HG02763 (cell line): ENCODE measurements around the gene MMP28.

Experiments
- ATAC-seq: cut with Tn5 transposase; IDR thresholded peaks from one replicate; pipeline ENCODE4 v1.9.1; 2021; ENCODE audit warnings: mild to moderate bottlenecking, moderate library complexity; ENCODE audit not compliant: unreplicated experiment

MMP28 gene

GRCh38 chr17:35795007-35795870 lies at the start of gene MMP28:
Gene MMP28 (minus strand): TSS chr17:35795641. CDS start chr17:35795377, 264 bp downstream.
- ATAC-seq = no peak

- no peak for ATAC-seq
Observed at GRCh38 chr17:35844547-35844946, 49.1 kb upstream of the MMP28 start.

- no peak for ATAC-seq
Observed at GRCh38 chr17:35843698-35844097, 48.3 kb upstream of the MMP28 start.

GRCh38 chr17:35842239-35842638 lies 46.8 kb upstream of the MMP28 start:
- no peak for ATAC-seq

GRCh38 chr17:35841505-35841904 lies 46.1 kb upstream of the MMP28 start:
- ATAC-seq = no peak

- no peak for ATAC-seq
Observed at GRCh38 chr17:35841101-35841500, 45.7 kb upstream of the MMP28 start.

- no peak for ATAC-seq
Observed at GRCh38 chr17:35825206-35825605, 29.8 kb upstream of the MMP28 start.

GRCh38 chr17:35821308-35821707 lies 25.9 kb upstream of the MMP28 start:
- no peak for ATAC-seq

- no peak for ATAC-seq
Observed at GRCh38 chr17:35819455-35819854, 24.0 kb upstream of the MMP28 start.

GRCh38 chr17:35817196-35817595 lies 21.8 kb upstream of the MMP28 start:
- ATAC-seq = no peak

- ATAC-seq = no peak
Observed at GRCh38 chr17:35816723-35817122, 21.3 kb upstream of the MMP28 start.

GRCh38 chr17:35812456-35812855 lies 17.0 kb upstream of the MMP28 start:
- ATAC-seq = no peak

GRCh38 chr17:35811759-35812158 lies 16.3 kb upstream of the MMP28 start:
- no peak for ATAC-seq

GRCh38 chr17:35809855-35810461 lies 14.5 kb upstream of the MMP28 start:
- ATAC-seq = no peak

- ATAC-seq = peak; percentile 91
Observed at GRCh38 chr17:35808962-35809854, 13.8 kb upstream of the MMP28 start, which contains the start of gene TAF15. Gene TAF15 (plus strand): TSS chr17:35809484. CDS start chr17:35809570, 86 bp downstream.

- no peak for ATAC-seq
Observed at GRCh38 chr17:35808240-35808961, 13.0 kb upstream of the MMP28 start.

- no peak for ATAC-seq
Observed at GRCh38 chr17:35807371-35808144, 12.1 kb upstream of the MMP28 start.

GRCh38 chr17:35804658-35805192 lies 9.3 kb upstream of the MMP28 start:
- no peak for ATAC-seq

- ATAC-seq = no peak
Observed at GRCh38 chr17:35801583-35802224, 6.3 kb upstream of the MMP28 start.
